Mucosa of descending colon (tissue), 3 donors: ENCODE results near the gene RPL21. TPM values are rescaled to one million over a fixed set of nuclear protein-coding genes. Genes with fewer than 3 reads are reported as not detected.
A peak's percentile ranks its signal among the peaks of the same experiment; 100 is the strongest.

Source experiments
- ATAC-seq: fragments of 200-7000 bp; cut with Tn5 transposase; one replicate; pipeline ENCODE4 v1.9.1; 2020; ENCODE audit warnings: mild to moderate bottlenecking, moderate library complexity
- DNase-seq, 3 donors: peaks; one replicate each; pipeline ENCODE4 v3.0.0-alpha.2; 2020
- H3K36me3 ChIP-seq: fragments of 200-600 bp; one replicate; pipeline ENCODE4 v1.8.0; 2021; ENCODE audit warnings: low read depth, mild to moderate bottlenecking
- H3K4me1 ChIP-seq: fragments of 200-600 bp; one replicate; pipeline ENCODE4 v1.8.0; 2021; ENCODE audit warnings: low read depth, mild to moderate bottlenecking
- H3K4me3 ChIP-seq: fragments of 200-600 bp; one replicate; pipeline ENCODE4 v1.8.0; 2021; ENCODE audit warnings: mild to moderate bottlenecking
- H3K9me3 ChIP-seq: fragments of 200-600 bp; one replicate; pipeline ENCODE4 v1.8.0; 2021; ENCODE audit warnings: mild to moderate bottlenecking
- CTCF ChIP-seq: fragments of 200-600 bp; IDR thresholded peaks from one replicate; pipeline ENCODE4 v1.8.0; 2022; ENCODE audit warnings: antibody characterized with exemption, mild to moderate bottlenecking
- intact Hi-C, 2 donors: fragments of 100-400 bp; cut with DNase I in 1 of 2; cut with micrococcal nuclease in 1 of 2; formaldehyde crosslinking; loops; one replicate each; pipeline versions ENCODE4 v1.11.0 to v1.11.1; 2022; cut with DNase I, micrococcal nuclease
- total RNA-seq, 3 donors: library from RNA; stranded (reverse); fragmentation: NEBNext Ultra II Directional in 2 of 3; extraction: Animal tissue kit (Norgen Biotek cat#: 25700) in 2 of 3; gene quantifications; one replicate each; pipeline versions ENCODE4 v1.2.1 to v1.2.4, GENCODE V29; 2021 to 2023
- donor health status: DM: no; HTN: no; CAD: no; lungs with moderate emphysema.
- donor health status: DM: no; HTN: no; CAD: no.
- donor health status: DM: no; HTN: yes; CAD: no.

RPL21 gene
- total RNA-seq, 3 donors from 2014 or later, result 721 to 896 (median 791) TPM

GRCh38 chr13:27259831-27260230, 8.5 kb downstream of the RPL21 start:
- ATAC-seq (peak; percentile 55), DNase-seq (no peak)
- Histone ChIP-seq H3K9me3 (no peaks in the 10 kb centered on the region), H3K36me3 (no peaks in the 10 kb centered on the region), H3K4me3 (no peak overlapping the region), H3K4me1 (no peaks in the 10 kb centered on the region)
- no peak for TF ChIP-seq CTCF
- intact Hi-C loops, result no loop called here

- ATAC-seq (no peak), DNase-seq (no peak)
- H3K36me3 ChIP-seq, result no peaks in the 10 kb centered on the region
- no peak for TF ChIP-seq CTCF
- H3K4me1 ChIP-seq, result no peaks in the 10 kb centered on the region
- H3K4me3 ChIP-seq, result no peak overlapping the region
- intact Hi-C loops, result no loop called here
- H3K9me3 ChIP-seq, result no peaks in the 10 kb centered on the region
Observed at GRCh38 chr13:27261396-27261795, 10.0 kb downstream of the RPL21 start.

- no peak for ATAC-seq
- TF ChIP-seq CTCF, result no peak
- no peak for DNase-seq
- Histone ChIP-seq H3K4me1 (no peaks in the 10 kb centered on the region), H3K4me3 (no peak overlapping the region), H3K9me3 (no peaks in the 10 kb centered on the region), H3K36me3 (no peaks in the 10 kb centered on the region)
- intact Hi-C loops, result no loop called here
Observed at GRCh38 chr13:27263438-27263837, 12.1 kb downstream of the RPL21 start.

DNA sequence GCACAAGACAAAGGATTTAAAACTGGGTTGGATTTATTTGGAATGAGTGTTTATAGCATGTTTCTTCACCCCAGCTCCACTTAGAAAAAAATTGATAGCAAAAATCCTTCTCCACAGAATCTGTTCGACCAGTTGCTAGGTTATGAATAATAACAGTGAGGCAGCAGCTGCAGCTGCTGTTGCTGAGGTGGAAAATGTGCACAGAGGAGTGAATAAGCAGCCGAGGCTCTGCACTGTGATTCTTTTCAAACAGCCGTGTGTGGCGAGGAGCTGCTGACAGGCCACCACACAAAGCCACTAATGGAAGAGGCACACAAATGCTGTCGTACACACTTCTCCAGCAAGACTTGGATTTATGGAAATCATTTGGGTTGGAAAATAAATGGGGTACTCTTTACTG, 12.8 kb downstream of the RPL21 start:
- intact Hi-C loops, result no loop called here
- no peaks in the 10 kb centered on the region for H3K4me1 ChIP-seq
- no peak overlapping the region for H3K4me3 ChIP-seq
- DNase-seq (no peak), ATAC-seq (peak; percentile 42)
- no peaks in the 10 kb centered on the region for H3K36me3 ChIP-seq
- H3K9me3 ChIP-seq, result no peaks in the 10 kb centered on the region
- no peak for TF ChIP-seq CTCF

DNA sequence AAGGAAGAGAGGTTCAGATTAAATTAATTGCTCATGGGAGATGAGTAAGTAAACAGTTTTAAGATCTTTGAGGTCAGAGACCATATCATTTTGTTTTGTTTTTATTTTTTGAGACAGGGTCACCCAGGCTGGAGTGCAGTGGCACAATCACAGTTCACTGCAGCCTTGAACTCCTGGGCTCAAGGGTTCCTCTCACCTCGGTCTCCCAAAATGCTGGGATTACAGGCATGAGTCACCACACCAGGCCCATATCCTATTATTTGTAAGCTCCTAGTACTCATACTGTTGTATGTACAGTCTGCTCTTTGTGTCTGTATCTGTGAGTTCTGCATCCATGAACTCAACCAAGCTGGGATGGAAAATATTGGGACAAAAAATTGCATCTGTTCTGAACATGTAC, 13.3 kb downstream of the RPL21 start:
- H3K36me3 ChIP-seq, result no peaks in the 10 kb centered on the region
- no peaks in the 10 kb centered on the region for H3K9me3 ChIP-seq
- TF ChIP-seq CTCF, result no peak
- no peak for DNase-seq
- intact Hi-C loops, result no loop called here
- H3K4me1 ChIP-seq, result no peaks in the 10 kb centered on the region
- ATAC-seq, result no peak
- no peak overlapping the region for H3K4me3 ChIP-seq

DNA sequence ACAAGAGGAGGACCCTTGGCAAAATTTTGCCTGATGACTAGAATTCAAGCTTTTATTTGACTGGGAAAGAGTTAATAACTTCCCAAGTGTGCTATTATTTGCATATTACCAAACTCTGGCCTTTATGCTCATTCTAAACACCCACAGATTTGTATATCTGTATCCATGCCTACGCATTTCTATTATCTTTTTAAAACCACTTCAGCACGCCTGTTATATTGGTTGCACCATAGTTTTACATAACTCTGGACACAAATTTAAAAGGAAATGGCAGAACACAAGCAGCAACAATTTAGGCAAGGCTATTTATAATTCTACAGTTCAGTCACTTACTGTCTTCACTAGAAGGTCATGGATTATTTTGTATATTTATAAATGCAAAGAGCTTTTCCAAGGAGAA, 15.6 kb downstream of the RPL21 start:
- intact Hi-C loops, result no loop called here
- peaks cover 2% of the 10 kb centered on the region for H3K4me1 ChIP-seq
- no peaks in the 10 kb centered on the region for H3K36me3 ChIP-seq
- ATAC-seq (no peak), DNase-seq (no peak)
- no peaks in the 10 kb centered on the region for H3K9me3 ChIP-seq
- H3K4me3 ChIP-seq, result no peak overlapping the region
- no peak for TF ChIP-seq CTCF
